ENCODE data around the gene SFN.
A peak's percentile ranks its signal among the peaks of the same experiment; 100 is the strongest.

- TF ChIP-seq EP300 (IDR thresholded peaks at IDR 0.05; ENCODE audit: low read depth in 2 of 2, low read length in 2 of 2) = peak; percentile 94 to 96
- TF ChIP-seq EP300 (CRISPR knock-in tag; IDR thresholded peaks at IDR 0.05; ENCODE audit: borderline replicate concordance) = peak; percentile 91
- TF ChIP-seq ZNF432 (CRISPR knock-in tag; IDR thresholded peaks at IDR 0.05; ENCODE audit: borderline replicate concordance) = no peak
- TF ChIP-seq ZNF687 (CRISPR knock-in tag; IDR thresholded peaks at IDR 0.05) = no peak; the same call in 1 of the 2 replicates
- TF ChIP-seq NR2F2 (IDR thresholded peaks at IDR 0.05; ENCODE audit: borderline replicate concordance, low read depth) = peak; percentile 98
- TF ChIP-seq BRCA1 (CRISPR knock-in tag; IDR thresholded peaks at IDR 0.05) = no peak
- TF ChIP-seq, protein P1, sequence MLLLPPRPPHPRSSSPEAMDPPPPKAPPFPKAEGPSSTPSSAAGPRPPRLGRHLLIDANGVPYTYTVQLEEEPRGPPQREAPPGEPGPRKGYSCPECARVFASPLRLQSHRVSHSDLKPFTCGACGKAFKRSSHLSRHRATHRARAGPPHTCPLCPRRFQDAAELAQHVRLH (CRISPR knock-in tag; IDR thresholded peaks at IDR 0.05; ENCODE audit: borderline replicate concordance, low read depth) = no peak; the same call in none of the 2 replicates
These were observed 47.6 kb downstream of the SFN start for GRCh38 chr1:26910343-26911160.

Measured in HepG2 (cell line).